Activated T-cell treated with anti-CD3 and anti-CD28 coated beads, Interleukin-2, amount 50 U/mL, for 24 hours (primary cell): ENCODE measurements around the gene DLX6.

Experiments
- DNase-seq: peaks from one replicate; pipeline ENCODE4 v3.0.0-alpha.2; 2020
- H3K27ac Mint-ChIP-seq: 2 replicates; pipeline ENCODE4 v1.8.0; 2020; ENCODE audit warnings: mild to moderate bottlenecking, mixed read lengths
- H3K27me3 Mint-ChIP-seq: 2 replicates; pipeline ENCODE4 v1.8.0; 2020; ENCODE audit warnings: mixed read lengths
- H3K36me3 Mint-ChIP-seq: 2 replicates; pipeline ENCODE4 v1.8.0; 2020; ENCODE audit warnings: low read depth, mixed read lengths
- H3K4me1 Mint-ChIP-seq: 2 replicates; pipeline ENCODE4 v1.8.0; 2020; ENCODE audit warnings: low read depth, mixed read lengths
- H3K4me3 Mint-ChIP-seq: 2 replicates; pipeline ENCODE4 v1.8.0; 2020; ENCODE audit warnings: mild to moderate bottlenecking, moderate library complexity, mixed read lengths
- H3K9me3 Mint-ChIP-seq: 2 replicates; pipeline ENCODE4 v1.8.0; 2020; ENCODE audit warnings: mixed read lengths

Gene DLX6

GRCh38 chr7:97012365-97013133, 7.2 kb downstream of the DLX6 start:
- H3K4me3 Mint-ChIP-seq: no peak overlapping the region
- H3K36me3 Mint-ChIP-seq: no peaks in the 10 kb centered on the region
- H3K4me1 Mint-ChIP-seq: peaks cover 6% of the 10 kb centered on the region
- H3K9me3 Mint-ChIP-seq: peaks cover 4% of the 10 kb centered on the region
- DNase-seq: no peak
- no peak overlapping the region for H3K27ac Mint-ChIP-seq
- H3K27me3 Mint-ChIP-seq: peaks cover 97% of the 10 kb centered on the region

GRCh38 chr7:97013134-97013844, 7.9 kb downstream of the DLX6 start:
- H3K27me3 Mint-ChIP-seq: peaks cover 97% of the 10 kb centered on the region
- H3K4me3 Mint-ChIP-seq: no peak overlapping the region
- peaks cover 4% of the 10 kb centered on the region for H3K9me3 Mint-ChIP-seq
- no peaks in the 10 kb centered on the region for H3K36me3 Mint-ChIP-seq
- peaks cover 9% of the 10 kb centered on the region for H3K4me1 Mint-ChIP-seq
- no peak overlapping the region for H3K27ac Mint-ChIP-seq
- DNase-seq: no peak

GRCh38 chr7:97013845-97014134, 8.4 kb downstream of the DLX6 start:
- no peak overlapping the region for H3K4me3 Mint-ChIP-seq
- H3K4me1 Mint-ChIP-seq: peaks cover 9% of the 10 kb centered on the region
- H3K27ac Mint-ChIP-seq: no peak overlapping the region
- peaks cover 96% of the 10 kb centered on the region for H3K27me3 Mint-ChIP-seq
- no peak for DNase-seq
- H3K9me3 Mint-ChIP-seq: peaks cover 4% of the 10 kb centered on the region
- H3K36me3 Mint-ChIP-seq: no peaks in the 10 kb centered on the region

GRCh38 chr7:97014145-97014750, 8.9 kb downstream of the DLX6 start:
- Mint-ChIP-seq H3K9me3 (peaks cover 4% of the 10 kb centered on the region), H3K27ac (no peak overlapping the region), H3K36me3 (no peaks in the 10 kb centered on the region), H3K4me3 (no peak overlapping the region), H3K27me3 (peaks cover 97% of the 10 kb centered on the region), H3K4me1 (peaks cover 9% of the 10 kb centered on the region)
- no peak for DNase-seq

GRCh38 chr7:97015279-97015678, 9.9 kb downstream of the DLX6 start:
- Mint-ChIP-seq H3K9me3 (peaks cover 4% of the 10 kb centered on the region), H3K36me3 (no peaks in the 10 kb centered on the region), H3K27ac (no peak overlapping the region), H3K27me3 (peaks cover 97% of the 10 kb centered on the region), H3K4me3 (no peak overlapping the region), H3K4me1 (peaks cover 9% of the 10 kb centered on the region)
- no peak for DNase-seq

GRCh38 chr7:97015756-97016380, 10.5 kb downstream of the DLX6 start:
- Mint-ChIP-seq H3K9me3 (peaks cover 4% of the 10 kb centered on the region), H3K4me3 (no peak overlapping the region), H3K4me1 (peaks cover 12% of the 10 kb centered on the region), H3K27me3 (peaks cover 99% of the 10 kb centered on the region), H3K27ac (no peak overlapping the region), H3K36me3 (no peaks in the 10 kb centered on the region)
- DNase-seq: no peak

GRCh38 chr7:97016381-97017191, 11.2 kb downstream of the DLX6 start:
- Mint-ChIP-seq H3K4me1 (peaks cover 14% of the 10 kb centered on the region), H3K4me3 (no peak overlapping the region), H3K27ac (no peak overlapping the region), H3K36me3 (no peaks in the 10 kb centered on the region), H3K9me3 (peaks cover 2% of the 10 kb centered on the region), H3K27me3 (peaks cover 99% of the 10 kb centered on the region)
- DNase-seq: no peak

- peaks cover 23% of the 10 kb centered on the region for H3K4me1 Mint-ChIP-seq
- H3K9me3 Mint-ChIP-seq: peaks cover 2% of the 10 kb centered on the region
- H3K36me3 Mint-ChIP-seq: no peaks in the 10 kb centered on the region
- no peak for DNase-seq
- H3K27ac Mint-ChIP-seq: no peak overlapping the region
- no peak overlapping the region for H3K4me3 Mint-ChIP-seq
- H3K27me3 Mint-ChIP-seq: peaks cover 99% of the 10 kb centered on the region
These were observed 12.1 kb downstream of the DLX6 start for GRCh38 chr7:97017192-97018125.

- no peak for DNase-seq
- peaks cover 29% of the 10 kb centered on the region for H3K4me1 Mint-ChIP-seq
- peaks cover 99% of the 10 kb centered on the region for H3K27me3 Mint-ChIP-seq
- peaks cover 2% of the 10 kb centered on the region for H3K9me3 Mint-ChIP-seq
- H3K4me3 Mint-ChIP-seq: no peak overlapping the region
- H3K27ac Mint-ChIP-seq: no peak overlapping the region
- H3K36me3 Mint-ChIP-seq: no peaks in the 10 kb centered on the region
These were observed 12.8 kb downstream of the DLX6 start for GRCh38 chr7:97018126-97018601.

GRCh38 chr7:97018791-97019531, 13.6 kb downstream of the DLX6 start:
- H3K9me3 Mint-ChIP-seq: no peaks in the 10 kb centered on the region
- H3K4me1 Mint-ChIP-seq: peaks cover 34% of the 10 kb centered on the region
- no peak overlapping the region for H3K27ac Mint-ChIP-seq
- H3K4me3 Mint-ChIP-seq: no peak overlapping the region
- no peak for DNase-seq
- peaks cover 99% of the 10 kb centered on the region for H3K27me3 Mint-ChIP-seq
- H3K36me3 Mint-ChIP-seq: no peaks in the 10 kb centered on the region

- H3K27ac Mint-ChIP-seq: no peak overlapping the region
- no peaks in the 10 kb centered on the region for H3K36me3 Mint-ChIP-seq
- no peak overlapping the region for H3K4me3 Mint-ChIP-seq
- no peaks in the 10 kb centered on the region for H3K9me3 Mint-ChIP-seq
- no peak for DNase-seq
- peaks cover 42% of the 10 kb centered on the region for H3K4me1 Mint-ChIP-seq
- peaks cover 99% of the 10 kb centered on the region for H3K27me3 Mint-ChIP-seq
These were observed 14.4 kb downstream of the DLX6 start for GRCh38 chr7:97019710-97020225.

- Mint-ChIP-seq H3K27me3 (peaks cover 99% of the 10 kb centered on the region), H3K4me1 (peaks cover 45% of the 10 kb centered on the region), H3K9me3 (no peaks in the 10 kb centered on the region), H3K4me3 (no peak overlapping the region), H3K27ac (no peak overlapping the region), H3K36me3 (no peaks in the 10 kb centered on the region)
- no peak for DNase-seq
These were observed 15.2 kb downstream of the DLX6 start for GRCh38 chr7:97020601-97020995.
